K562 (cell line): ENCODE data around the gene PDE9A. TPM values are rescaled to one million over a fixed set of nuclear protein-coding genes. Genes with fewer than 3 reads are reported as not detected.

Experiments used
- ATAC-seq: fragments of 200-7000 bp; cut with Tn5 transposase; 3 replicates; pipeline ENCODE4 v1.9.1; 2020; ENCODE audit warnings: moderate library complexity
- BruUV-seq: library from RNA; stranded (reverse); fragments of 400-500 nt; replicated peaks from 2 replicates; lab custom pipeline; 2021; lab: Mats Ljungman, UMichigan
- CTCF ChIA-PET: fragments of 300-600 bp; formaldehyde crosslinking; extraction: SDS; loops from one replicate; lab custom pipeline; 2021; ENCODE audit warnings: low intra/inter-chr PET ratio; lab: Yijun Ruan, JAX
- POLR2A ChIA-PET: fragments of 300-600, 350-650 bp; sonication (Branson Sonifier 250); formaldehyde crosslinking; extraction: SDS; loops from one replicate; lab custom pipeline; 2021; ENCODE audit warnings: antibody characterized with exemption, inconsistent platforms; lab: Yijun Ruan, JAX
- DNase-seq, 4 experiments: peaks; one replicate each; pipeline versions ENCODE4 v3.0.0 to v3.0.0-alpha.2; 2011 to 2018; ENCODE audit warnings: low spot score in 3 of 4, mixed read lengths in 3 of 4; ENCODE audit errors: extremely low read depth in 1 of 4
- FAIRE-seq: peaks from 2 replicates; lab custom pipeline; 2011; peaks lifted over from hg19 to GRCh38; lab: Jason Lieb, UNC
- H2AFZ ChIP-seq: 2 replicates; pipeline ENCODE4 v1.6.0; 2011; ENCODE audit warnings: low read depth, low read length, control low read depth, inconsistent platforms
- H3K27ac ChIP-seq: fragments of 200-600 bp; 3 replicates; pipeline ENCODE4 v1.8.0; 2011; ENCODE audit warnings: low read depth, mild to moderate bottlenecking, control low read depth, inconsistent platforms, low read length, moderate library complexity, mixed read lengths; ENCODE audit errors: extremely low read depth
- H3K27me3 ChIP-seq, 2 experiments: fragments of 300-600 bp in 1 of 2; 2 replicates in 1 of 2; 3 replicates in 1 of 2; pipeline versions ENCODE4 v1.6.0 to v1.8.0; 2011; ENCODE audit warnings: inconsistent platforms in 2 of 2, low read length in 2 of 2, mild to moderate bottlenecking in 1 of 2, mixed read lengths in 1 of 2, moderate library complexity in 1 of 2; ENCODE audit not compliant: control insufficient read depth in 2 of 2, insufficient read depth in 2 of 2
- H3K36me3 ChIP-seq: fragments of 300-600 bp; 3 replicates; pipeline ENCODE4 v1.8.0; 2011; ENCODE audit warnings: mild to moderate bottlenecking, low read length, inconsistent platforms; ENCODE audit not compliant: control insufficient read depth, insufficient read depth
- H3K4me1 ChIP-seq, 2 experiments: fragments of 200-600 bp in 1 of 2; replicated peaks in 1 of 2; 2 replicates in 1 of 2; 3 replicates in 1 of 2; pipeline versions ENCODE4 v1.5.1 to v1.8.0; 2011; ENCODE audit warnings: inconsistent platforms in 2 of 2, low read length in 2 of 2, mild to moderate bottlenecking in 1 of 2, mixed read lengths in 1 of 2, moderate library complexity in 1 of 2; ENCODE audit not compliant: control insufficient read depth in 2 of 2, insufficient read depth in 2 of 2
- H3K4me2 ChIP-seq: 2 replicates; pipeline ENCODE4 v1.6.1; 2011; ENCODE audit warnings: low read length, control low read depth, inconsistent platforms, mixed read lengths; ENCODE audit not compliant: insufficient read depth
- H3K4me3 ChIP-seq: fragments of 200-600 bp; sonication (generic), shearing (Covaris generic); 2 replicates; pipeline ENCODE4 v1.5.1; 2016; ENCODE audit warnings: control low read depth, inconsistent platforms
- H3K79me2 ChIP-seq: fragments of 200-600 bp; 3 replicates; pipeline ENCODE4 v1.8.0; 2011; ENCODE audit warnings: low read length, inconsistent platforms; ENCODE audit not compliant: control insufficient read depth, insufficient read depth
- H3K9ac ChIP-seq, 2 experiments: 2 replicates each; pipeline versions ENCODE4 v1.6.0 to v1.6.1; 2011; ENCODE audit warnings: low read depth in 2 of 2, low read length in 2 of 2, control low read depth in 1 of 2, inconsistent platforms in 1 of 2, mild to moderate bottlenecking in 1 of 2, mixed read lengths in 1 of 2; ENCODE audit not compliant: insufficient read depth in 1 of 2
- H3K9me1 ChIP-seq: one replicate; pipeline ENCODE4 v1.6.0; 2011; ENCODE audit warnings: inconsistent platforms, mild to moderate bottlenecking, low read length, moderate library complexity; ENCODE audit not compliant: control insufficient read depth, insufficient read depth
- H3K9me3 ChIP-seq: replicated peaks from 2 replicates; pipeline ENCODE4 v1.5.1; 2011; ENCODE audit warnings: low read depth, low read length, inconsistent platforms; ENCODE audit not compliant: control insufficient read depth, insufficient read depth
- H4K20me1 ChIP-seq: replicated peaks from 2 replicates; pipeline ENCODE4 v1.6.1; 2011; ENCODE audit warnings: low read length, inconsistent platforms, mixed read lengths; ENCODE audit not compliant: control insufficient read depth, insufficient read depth
- KDM1A ChIP-seq, 2 experiments: fragments of 450-650 bp; IDR thresholded peaks; 2 replicates each; pipeline ENCODE4 v1.6.1; 2016; ENCODE audit warnings: mild to moderate bottlenecking in 2 of 2
- MTF1 ChIP-seq: fragments of 250-450 bp; sonication (Bioruptor Pico); IDR thresholded peaks from 2 replicates; pipeline ENCODE4 v1.9.0; 2021; ENCODE audit warnings: moderate library complexity, mild to moderate bottlenecking, inconsistent platforms, borderline replicate concordance
- NCOA4 ChIP-seq: fragments of 450-650 bp; IDR thresholded peaks from 2 replicates; pipeline ENCODE4 v1.6.1; 2018; ENCODE audit warnings: mild to moderate bottlenecking; ENCODE audit not compliant: partially characterized antibody
- PCBP2 ChIP-seq: fragments of 200-400 bp; formaldehyde crosslinking; IDR thresholded peaks from 2 replicates; pipeline ENCODE4 v1.6.1; 2018; ENCODE audit warnings: low read length, low read depth, mild to moderate bottlenecking, moderate library complexity; ENCODE audit not compliant: poor library complexity, severe bottlenecking
- POLR2B ChIP-seq: fragments of 450-650 bp; IDR thresholded peaks from 2 replicates; pipeline ENCODE4 v1.6.1; 2018; ENCODE audit warnings: low read depth; ENCODE audit not compliant: partially characterized antibody
- PURB ChIP-seq: sonication (generic); formaldehyde crosslinking; IDR thresholded peaks from 2 replicates; pipeline ENCODE4 v1.9.0; 2021; ENCODE audit warnings: low read depth, mild to moderate bottlenecking, missing genetic modification reagents
- STAT5A ChIP-seq: IDR thresholded peaks from 2 replicates; pipeline ENCODE4 v1.6.1; 2012; ENCODE audit warnings: low read length, inconsistent platforms, borderline replicate concordance
- ZNF133 ChIP-seq: fragments of 250-450 bp; sonication (Bioruptor Pico); IDR thresholded peaks from 2 replicates; pipeline ENCODE4 v1.4.0; 2020; ENCODE audit warnings: mild to moderate bottlenecking
- ZNF263 ChIP-seq: sonication (generic); formaldehyde crosslinking; IDR thresholded peaks from 2 replicates; pipeline ENCODE4 v1.8.0; 2022; ENCODE audit warnings: mild to moderate bottlenecking, missing genetic modification reagents, borderline replicate concordance
- ZNF695 ChIP-seq: fragments of 450-650 bp; formaldehyde crosslinking; IDR thresholded peaks from 2 replicates; pipeline ENCODE4 v1.4.0; 2020; ENCODE audit warnings: mild to moderate bottlenecking, moderate library complexity
- WGBS: fragments of 100-300 bp; shearing (Covaris generic); methylation state at CpG from one replicate; pipeline ENCODE4 v1.1.6; 2016; ENCODE audit warnings: low coverage, mixed read lengths; ENCODE audit not compliant: insufficient coverage; ENCODE audit errors: missing lambda C conversion rate; 5-methylcytosine and 5-hydroxymethylcytosine counted together
- in situ Hi-C: fragments of 300-500 bp; cut with MboI; formaldehyde crosslinking; loops from 4 replicates; pipeline ENCODE4 v1.15.0; 2018; ENCODE audit warnings: inconsistent platforms, mixed read lengths
- intact Hi-C: fragments of 100-400 bp; cut with micrococcal nuclease; formaldehyde crosslinking; loops from 2 replicates; pipeline ENCODE4 v1.14.2; 2022
- polyA plus RNA-seq, 8 experiments: library from polyadenylated mRNA; depleted of rRNA in 4 of 8; stranded (reverse) in 5 of 8; unstranded in 3 of 8; fragments of >200 nt; fragmentation: Nextera tagmentation in 2 of 8; fragmentation: Illumina TruSeq in 1 of 8; extraction: Ambion mirVana in 2 of 8; extraction: Trizol in 1 of 8; gene quantifications; 2 replicates each; pipeline versions ENCODE4 v1.2.1 to v1.2.3, GENCODE V29; 2011 to 2014; ENCODE audit warnings: inconsistent platforms in 1 of 8, missing spikeins in 1 of 8
- total RNA-seq, 7 experiments: library from RNA; depleted of rRNA in 6 of 7; stranded (reverse); fragments of >200 nt in 6 of 7; fragmentation: Illumina TruSeq in 2 of 7; extraction: Trizol in 2 of 7; gene quantifications; 2 replicates each; pipeline versions ENCODE4 v1.2.1 to v1.2.3, GENCODE V29; 2011 to 2021; ENCODE audit warnings: low replicate concordance in 1 of 7

Gene PDE9A
- total and polyA plus RNA-seq, 9 of the 15 experiments (the other 6 are each of a cell fraction or from before 2014, with no cell fraction given): 0.07 to 0.27 TPM; not detected in 7

- Histone ChIP-seq H3K9ac (no peak overlapping the region), H3K27me3 (peaks cover 80 to 90% of the 10 kb centered on the region in 2 experiments), H3K9me1 (no peaks in the 10 kb centered on the region), H3K4me1 (peaks cover 0 to 11% of the 10 kb centered on the region in 2 experiments; a peak in 1 of 5 replicates), H4K20me1 (peaks cover 19% of the 10 kb centered on the region), H3K79me2 (no peaks in the 10 kb centered on the region), H3K27ac (no peak overlapping the region), H3K4me2 (no peak overlapping the region), H3K9me3 (no peaks in the 10 kb centered on the region), H3K36me3 (no peaks in the 10 kb centered on the region), H2AFZ (no peak overlapping the region), H3K4me3 (no peak overlapping the region)
- no peak for ATAC-seq
- BruUV-seq: no TSS peak
- in situ Hi-C loops (no loop called here), intact Hi-C loops (no loop called here)
- WGBS: 3% methylated on average over 15 of the region's 15 CpGs
- CTCF ChIA-PET: no interaction called here
- TF ChIP-seq KDM1A (IDR thresholded peaks at IDR 0.05) (no peak), ZNF263 (CRISPR knock-in tag) (peak; percentile 68)
- POLR2A ChIA-PET: interaction anchor here (0.6 to 1.0 kb wide), 4 partner anchors 8 to 23 kb away, joined by 3 to 5 read pairs (median 3); no protein-coding TSS in a partner anchor
- FAIRE-seq: no peak
- no peak for DNase-seq
These were observed 29.3 kb downstream of the PDE9A start for GRCh38 chr21:42682661-42683210.

GRCh38 chr21:42683371-42684108 is 30.1 kb downstream of the PDE9A start:
- POLR2A ChIA-PET: interaction anchor here (0.8 to 1.0 kb wide), 2 partner anchors 10 kb away, joined by 3 to 5 read pairs; no protein-coding TSS in a partner anchor
- Histone ChIP-seq H2AFZ (no peak overlapping the region), H3K79me2 (no peaks in the 10 kb centered on the region), H3K27me3 (peaks cover 78 to 90% of the 10 kb centered on the region in 2 experiments), H3K4me2 (no peak overlapping the region), H3K9me3 (no peaks in the 10 kb centered on the region), H3K9ac (no peak overlapping the region), H3K9me1 (no peaks in the 10 kb centered on the region), H3K36me3 (no peaks in the 10 kb centered on the region), H3K27ac (no peak overlapping the region), H3K4me3 (no peak overlapping the region), H4K20me1 (peaks cover 19% of the 10 kb centered on the region), H3K4me1 (peaks cover 0 to 13% of the 10 kb centered on the region in 2 experiments; a peak in 2 of 5 replicates)
- TF ChIP-seq ZNF133 (no peak), PURB (no peak), PCBP2 (no peak), NCOA4 (no peak), POLR2B (no peak), STAT5A (no peak), ZNF695 (no peak), MTF1 (CRISPR knock-in tag) (no peak)
- intact Hi-C loops (no loop called here), in situ Hi-C loops (no loop called here)
- CTCF ChIA-PET: no interaction called here
- BruUV-seq: no TSS peak
- WGBS: 1% methylated on average over 19 of the region's 19 CpGs
- FAIRE-seq (no peak), DNase-seq (no peak), ATAC-seq (no peak)
